ENCODE measurements around the gene ATP6V0E2. TPM values are rescaled to one million over a fixed set of nuclear protein-coding genes. Genes with fewer than 3 reads are reported as not detected.
A peak's percentile ranks its signal among the peaks of the same experiment; 100 is the strongest.

Gene ATP6V0E2
- total RNA-seq, 1 experiment from 2014 or later = 19.0 TPM

DNA sequence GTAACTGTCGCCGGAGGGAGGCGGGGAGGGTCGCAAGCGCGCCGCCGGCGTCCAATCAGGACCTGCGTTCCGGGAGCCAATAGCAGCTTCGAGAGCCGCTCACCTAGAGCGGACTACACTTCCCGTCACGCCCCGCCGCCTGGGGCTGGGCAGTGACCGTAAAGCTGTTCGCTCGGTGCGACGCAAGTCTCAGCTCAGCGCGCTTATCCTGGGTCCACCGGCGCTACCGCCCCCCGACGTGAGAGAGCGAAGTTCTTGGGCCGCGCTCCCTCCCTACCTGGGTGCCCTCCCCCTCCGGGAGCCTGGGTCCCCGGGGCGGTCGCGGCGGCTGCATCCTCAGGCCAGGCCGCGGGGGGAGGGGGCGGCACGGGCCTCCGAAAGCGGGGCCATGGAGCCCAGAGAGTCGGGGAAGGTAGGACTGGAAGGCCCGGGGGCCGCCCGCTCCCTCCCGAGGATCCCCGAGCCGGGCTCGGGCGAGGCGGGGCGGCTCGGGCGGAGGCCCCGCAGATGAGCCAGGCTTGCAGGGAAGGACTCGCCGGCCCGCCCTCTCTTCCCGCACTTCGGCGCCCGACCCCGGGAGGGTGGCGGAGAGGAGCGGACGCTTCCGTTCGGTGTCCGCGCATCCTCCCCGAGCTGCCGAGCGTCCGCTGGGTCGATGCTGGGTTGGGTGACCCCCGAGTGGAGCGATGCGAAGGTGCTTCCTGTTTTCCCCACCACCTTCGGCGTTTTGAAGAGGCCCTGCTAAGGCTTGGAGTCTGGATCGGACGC is 35.4 kb upstream of the ATP6V0E2 start, which contains the start of gene ZNF862:
Gene ZNF862 (plus strand): TSS at position 152 of the 768 bp plus-strand sequence. CDS start 237 bp downstream, at position 389.
- H3K14ac ChIP-seq (ENCODE audit: insufficient read depth, low read length) = 0 out of 2 replicates have a peak within 1 kb of the TSS, but pooled peaks have one; percentile 31
- H2BK20ac ChIP-seq (ENCODE audit: low read depth, low read length, poor library complexity, severe bottlenecking) = no peak within 1 kb of the TSS
- H3K27me3 ChIP-seq (ENCODE audit: insufficient read depth, low read length) = 0 out of 2 replicates have a peak, but pooled peaks cover 3% of the 10 kb centered on the region
- H2BK120ac ChIP-seq (ENCODE audit: low read depth, low read length, poor library complexity, severe bottlenecking) = peak within 1 kb of the TSS; percentile 65
- no peaks in the 10 kb centered on the region for H3K9me3 Mint-ChIP-seq
- no peaks in the 10 kb centered on the region for H3K79me2 ChIP-seq (ENCODE audit: insufficient read depth, low read length)
- H3K36me3 Mint-ChIP-seq (ENCODE audit: insufficient read depth in 1 of 3, low read depth in 3 of 3) = no peaks in the 10 kb centered on the region
- peak; percentile 99 for DNase-seq
- TF ChIP-seq, protein P1, sequence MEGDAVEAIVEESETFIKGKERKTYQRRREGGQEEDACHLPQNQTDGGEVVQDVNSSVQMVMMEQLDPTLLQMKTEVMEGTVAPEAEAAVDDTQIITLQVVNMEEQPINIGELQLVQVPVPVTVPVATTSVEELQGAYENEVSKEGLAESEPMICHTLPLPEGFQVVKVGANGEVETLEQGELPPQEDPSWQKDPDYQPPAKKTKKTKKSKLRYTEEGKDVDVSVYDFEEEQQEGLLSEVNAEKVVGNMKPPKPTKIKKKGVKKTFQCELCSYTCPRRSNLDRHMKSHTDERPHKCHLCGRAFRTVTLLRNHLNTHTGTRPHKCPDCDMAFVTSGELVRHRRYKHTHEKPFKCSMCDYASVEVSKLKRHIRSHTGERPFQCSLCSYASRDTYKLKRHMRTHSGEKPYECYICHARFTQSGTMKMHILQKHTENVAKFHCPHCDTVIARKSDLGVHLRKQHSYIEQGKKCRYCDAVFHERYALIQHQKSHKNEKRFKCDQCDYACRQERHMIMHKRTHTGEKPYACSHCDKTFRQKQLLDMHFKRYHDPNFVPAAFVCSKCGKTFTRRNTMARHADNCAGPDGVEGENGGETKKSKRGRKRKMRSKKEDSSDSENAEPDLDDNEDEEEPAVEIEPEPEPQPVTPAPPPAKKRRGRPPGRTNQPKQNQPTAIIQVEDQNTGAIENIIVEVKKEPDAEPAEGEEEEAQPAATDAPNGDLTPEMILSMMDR (conservative IDR thresholded peaks at IDR 0.05) = no peak
- peak within 1 kb of the TSS; percentile 81 to 91 for H3K4me3 Mint-ChIP-seq
- no peak within 1 kb of the TSS for H2BK12ac ChIP-seq (ENCODE audit: insufficient read length, low read depth, low read length)
- peaks cover 6% of the 10 kb centered on the region for H3K23me2 ChIP-seq (ENCODE audit: insufficient read length, low read depth, low read length, poor library complexity, severe bottlenecking)
- no peaks in the 10 kb centered on the region for H3K4me1 ChIP-seq (ENCODE audit: insufficient read depth, low read length)
- no peaks in the 10 kb centered on the region for H3K9me3 ChIP-seq (ENCODE audit: control insufficient read depth, low read depth, low read length)
- H3T11ph ChIP-seq (ENCODE audit: low read length) = no peak within 1 kb of the TSS
- H3K23ac ChIP-seq (ENCODE audit: insufficient read length, low read depth, low read length) = no peak within 1 kb of the TSS
- no peak within 1 kb of the TSS for H3K27ac ChIP-seq (ENCODE audit: insufficient read length, low read depth, low read length)
- H2AK5ac ChIP-seq (ENCODE audit: insufficient read length, low read length) = no peak within 1 kb of the TSS
- peak within 1 kb of the TSS; percentile 81 for H3K9ac ChIP-seq (ENCODE audit: extremely low read depth, insufficient read length, low read length)
- H3K27ac Mint-ChIP-seq = peak within 1 kb of the TSS in 1 of 3 experiments; percentile 78; a peak in 2 of 7 replicates
- no peak within 1 kb of the TSS for H4K5ac ChIP-seq (ENCODE audit: insufficient read length, low read depth, low read length)
- no CpG with 5 or more reads among the region's 86 CpGs for WGBS (ENCODE audit: extremely low coverage, insufficient read length, low lambda C conversion rate)
- H3K27me3 Mint-ChIP-seq (ENCODE audit: low read depth) = peaks cover 62% of the 10 kb centered on the region
- no peak within 1 kb of the TSS for H2AFZ ChIP-seq (ENCODE audit: low read length)
- H3K79me1 ChIP-seq (ENCODE audit: insufficient read depth, low read depth, low read length, poor library complexity, severe bottlenecking) = no peaks in the 10 kb centered on the region
- no peaks in the 10 kb centered on the region for H4K20me1 ChIP-seq (ENCODE audit: control insufficient read depth, insufficient read depth, insufficient read length)
- H3K4ac ChIP-seq (ENCODE audit: low read depth, low read length) = no peak within 1 kb of the TSS
- H3K18ac ChIP-seq (ENCODE audit: insufficient read length, low read depth, low read length) = peak within 1 kb of the TSS; percentile 24
- H2BK5ac ChIP-seq (ENCODE audit: insufficient read length, low read length) = no peak within 1 kb of the TSS
- no peak within 1 kb of the TSS for H3K56ac ChIP-seq (ENCODE audit: insufficient read length, low read depth, low read length)
- H4K8ac ChIP-seq (replicated peaks; ENCODE audit: insufficient read length, low read depth, low read length) = no peak within 1 kb of the TSS
- peak within 1 kb of the TSS; percentile 99 for H3K4me2 ChIP-seq (ENCODE audit: insufficient read depth, insufficient read length, low read length)
- peaks cover 13 to 14% of the 10 kb centered on the region in 2 experiments for H3K4me1 Mint-ChIP-seq
- H4K91ac ChIP-seq (ENCODE audit: insufficient read length, low read depth, low read length) = no peak within 1 kb of the TSS
- H2BK15ac ChIP-seq (ENCODE audit: low read depth, low read length) = no peak within 1 kb of the TSS
